Left cardiac atrium (tissue), 4 donors: ENCODE data around the gene ZNF385A. TPM values are rescaled to one million over a fixed set of nuclear protein-coding genes. Genes with fewer than 3 reads are reported as not detected.
"Not testable (repeated sequence)": the region's sequence is repeated elsewhere in the genome, so short reads cannot be mapped to it uniquely, and the experiment has no call there.

Source experiments
- ATAC-seq, 2 donors: fragments of 200-7000 bp; cut with Tn5 transposase; one replicate each; pipeline ENCODE4 v1.9.1; 2020; ENCODE audit warnings: mild to moderate bottlenecking in 2 of 2, moderate library complexity in 2 of 2
- DNase-seq: peaks from one replicate; pipeline ENCODE4 v3.0.0-alpha.2; 2020
- intact Hi-C, 2 donors: fragments of 100-400 bp; cut with DNase I; formaldehyde crosslinking; loops; one replicate each; pipeline versions ENCODE4 v1.14.1 to v1.15.1; 2022 to 2023
- total RNA-seq, 2 donors: library from RNA; stranded (reverse); fragmentation: NEBNext Ultra II Directional; extraction: Animal tissue kit (Norgen Biotek cat#: 25700); gene quantifications; one replicate each; pipeline ENCODE4 v1.2.1, GENCODE V29; 2021
- donor health status: DM: no; HTN: yes; CAD: no.
- donor health status: DM: no; HTN: yes; CAD: no; lungs with severe emphysema.
- donor health status: DM: yes; HTN: yes; CAD: no.
- donor health status: Dilated cardiomyopathy.

ZNF385A gene
- total RNA-seq, 2 donors from 2014 or later: 20.4 to 24.2 TPM

DNA sequence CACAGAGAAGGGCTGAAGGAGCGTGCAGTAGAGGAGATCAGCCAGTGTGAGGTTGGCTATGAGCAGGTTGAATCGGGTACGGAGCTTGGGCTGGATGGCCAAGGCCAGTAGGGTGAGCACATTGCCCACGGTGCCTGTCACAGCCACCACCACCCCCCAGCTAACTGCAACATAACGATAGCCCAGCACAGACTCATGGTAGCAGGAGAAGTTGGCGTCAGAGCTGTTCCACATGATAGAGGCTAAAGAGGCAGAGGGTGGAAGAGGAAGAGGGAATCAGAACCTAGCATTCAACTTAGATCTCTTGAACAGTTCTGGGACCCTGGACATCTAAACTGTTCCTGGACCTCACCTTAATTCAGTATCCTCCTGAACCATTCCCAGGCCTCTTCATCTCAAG is 20.9 kb downstream of the ZNF385A start:
- intact Hi-C loops: loop anchor here (5.0 to 10.0 kb wide), 3 partner anchors 69 to 146 kb away; no protein-coding TSS in a partner anchor
- no peak for DNase-seq
- no peak for ATAC-seq

GRCh38 chr12:54363047-54363446 is 21.5 kb downstream of the ZNF385A start:
- no peak for ATAC-seq
- DNase-seq: no peak
- intact Hi-C loops: loop anchor here (5.0 to 10.0 kb wide), 3 partner anchors 68 to 146 kb away; no protein-coding TSS in a partner anchor

DNA sequence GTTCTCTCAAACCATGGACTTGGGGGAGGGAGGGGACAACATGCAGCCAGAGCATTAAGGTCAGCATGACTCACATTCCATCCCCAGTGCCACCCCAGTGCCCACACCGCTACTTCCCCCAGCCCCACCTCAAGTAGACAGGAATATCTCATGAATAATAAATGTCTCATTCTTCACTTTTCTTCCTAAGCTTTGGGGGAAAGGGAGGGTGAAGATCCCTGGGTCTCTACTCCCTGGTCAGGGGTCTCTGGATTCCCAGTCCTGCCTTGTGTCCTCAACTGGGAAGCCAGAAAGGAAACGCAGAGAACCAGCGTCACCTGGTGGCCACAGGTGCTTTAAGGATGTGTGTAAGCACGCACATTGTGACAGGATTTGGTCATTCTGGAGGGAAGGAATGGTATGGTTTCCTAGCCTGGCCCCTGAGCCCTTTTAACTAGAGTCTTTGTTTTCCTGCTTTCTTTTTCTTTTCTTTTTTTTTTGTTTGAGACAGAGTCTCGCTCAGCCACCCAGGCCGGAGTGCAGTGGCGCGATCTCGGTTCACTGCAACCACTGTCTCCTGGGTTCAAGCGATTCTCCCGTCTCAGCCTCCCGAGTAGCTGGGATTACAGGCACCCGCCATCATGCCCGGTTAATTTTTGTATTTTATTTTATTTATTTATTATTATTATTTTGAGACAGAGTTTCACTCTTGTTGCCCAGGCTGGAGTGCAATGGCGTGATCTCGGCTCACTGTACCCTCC is 23.6 kb downstream of the ZNF385A start:
- peak; percentile 73 for DNase-seq
- ATAC-seq: peak in 1 of 2 donors; percentile 10
- intact Hi-C loops: loop anchor here (2.0 to 10.0 kb wide), 4 partner anchors 66 to 144 kb away; no protein-coding TSS in a partner anchor

DNA sequence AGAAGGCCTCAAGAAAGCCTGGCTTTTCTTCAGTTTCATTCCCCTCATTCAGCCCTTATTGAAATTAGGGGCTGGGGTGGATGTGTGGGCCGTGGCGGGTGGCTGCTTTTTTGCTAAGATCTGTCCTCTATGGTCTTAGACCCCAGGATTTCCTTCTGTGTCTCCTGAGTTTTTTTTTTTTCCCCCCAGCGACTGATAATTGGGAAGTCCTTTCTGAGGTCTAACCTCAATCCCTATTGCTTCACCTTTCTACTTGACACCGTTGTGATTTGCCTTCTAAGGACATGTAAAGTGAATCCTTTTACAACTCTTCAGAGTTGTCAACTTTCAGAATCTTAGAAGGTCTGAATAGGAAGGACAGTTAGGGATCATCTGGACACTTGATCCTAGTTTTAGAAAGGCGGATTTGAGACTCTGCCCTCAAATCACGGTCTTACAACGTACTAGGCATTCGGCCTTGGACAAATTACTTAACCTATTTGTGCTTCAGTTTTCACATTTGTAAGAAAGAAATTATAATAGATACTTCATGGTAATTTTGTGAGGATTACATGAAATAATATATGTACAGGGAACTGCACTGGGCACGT is 24.7 kb downstream of the ZNF385A start:
- ATAC-seq: no peak
- intact Hi-C loops: loop anchor here (2.0 to 10.0 kb wide), 4 partner anchors 65 to 143 kb away; no protein-coding TSS in a partner anchor
- DNase-seq: no peak

DNA sequence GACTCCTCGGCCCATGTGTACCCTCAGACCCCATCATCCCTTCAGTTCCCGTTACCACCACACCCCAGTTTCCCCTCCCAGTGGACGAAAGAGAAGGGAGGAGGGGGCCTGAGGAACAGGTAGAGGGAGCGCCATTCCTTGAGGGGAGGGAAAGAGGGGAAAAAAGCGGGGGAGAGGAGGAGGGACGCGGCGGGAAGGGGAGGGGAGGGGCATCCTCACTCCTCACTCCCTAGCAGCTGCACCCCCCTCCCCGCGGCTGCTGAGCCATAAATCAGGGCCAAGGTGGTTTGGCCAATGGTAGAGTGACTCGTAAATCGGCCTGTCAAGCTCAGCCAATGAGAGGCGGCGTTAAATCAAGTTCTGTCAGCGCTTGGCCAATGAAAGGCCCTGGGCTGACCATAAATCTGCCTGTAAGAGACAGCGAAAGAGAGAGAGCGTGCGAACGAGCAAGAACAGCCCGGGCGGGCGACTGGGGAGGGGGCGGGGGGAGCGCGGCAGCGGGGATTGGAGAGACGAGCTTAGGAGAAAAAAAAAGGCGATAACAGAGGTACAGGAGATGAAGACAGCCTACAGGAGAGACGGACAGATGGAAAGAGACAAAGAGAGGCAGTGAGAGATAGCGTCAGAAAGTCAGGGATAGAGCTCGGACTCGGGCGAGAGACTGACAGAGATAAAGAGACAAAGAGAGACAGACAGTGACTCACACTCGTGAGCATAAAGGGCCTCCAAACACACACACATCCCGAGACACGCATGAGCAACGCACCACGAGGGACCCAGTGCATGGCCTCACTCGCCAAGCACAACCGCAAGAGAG is 25.4 kb downstream of the ZNF385A start:
- intact Hi-C loops: no loop called here
- ATAC-seq (peak; percentile 96 to 97), DNase-seq (peak; percentile 97)

GRCh38 chr12:54358191-54358944 is 26.2 kb downstream of the ZNF385A start:
- intact Hi-C loops: no loop called here
- ATAC-seq (no peak), DNase-seq (no peak)

DNA sequence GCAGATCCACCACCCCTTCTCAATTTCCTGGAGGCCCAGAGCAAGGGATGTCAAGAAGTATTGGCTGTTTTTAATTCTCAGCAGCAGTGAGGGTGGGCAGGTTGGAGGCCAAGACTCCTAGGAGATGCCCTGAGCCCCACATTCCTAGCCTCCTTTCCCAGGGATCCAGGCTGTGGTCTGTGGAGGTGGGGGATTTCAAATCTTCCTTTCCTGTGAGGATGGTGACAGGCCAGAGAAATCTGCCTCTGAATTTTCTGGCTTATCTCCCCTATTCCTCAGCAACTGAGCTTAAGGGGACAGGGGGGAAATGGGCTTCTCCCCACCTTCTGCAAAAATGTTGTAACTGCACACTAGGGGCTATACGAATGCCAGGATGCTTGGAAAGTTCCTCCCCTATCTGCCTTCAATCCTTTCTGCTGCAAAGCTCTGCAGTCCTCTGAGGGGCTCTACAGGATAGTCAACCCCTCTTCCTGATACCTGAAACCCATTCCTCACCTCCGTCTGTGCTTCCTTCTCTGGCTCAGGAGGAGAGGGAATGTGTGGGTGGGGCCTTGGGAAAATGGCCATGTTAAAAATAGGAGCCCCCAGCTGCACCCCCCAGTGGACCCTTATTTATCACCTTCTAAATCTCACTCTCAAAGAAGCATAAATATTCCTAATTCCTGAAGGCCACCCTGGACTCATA is 26.9 kb downstream of the ZNF385A start:
- ATAC-seq (no peak), DNase-seq (no peak)
- intact Hi-C loops: no loop called here

DNA sequence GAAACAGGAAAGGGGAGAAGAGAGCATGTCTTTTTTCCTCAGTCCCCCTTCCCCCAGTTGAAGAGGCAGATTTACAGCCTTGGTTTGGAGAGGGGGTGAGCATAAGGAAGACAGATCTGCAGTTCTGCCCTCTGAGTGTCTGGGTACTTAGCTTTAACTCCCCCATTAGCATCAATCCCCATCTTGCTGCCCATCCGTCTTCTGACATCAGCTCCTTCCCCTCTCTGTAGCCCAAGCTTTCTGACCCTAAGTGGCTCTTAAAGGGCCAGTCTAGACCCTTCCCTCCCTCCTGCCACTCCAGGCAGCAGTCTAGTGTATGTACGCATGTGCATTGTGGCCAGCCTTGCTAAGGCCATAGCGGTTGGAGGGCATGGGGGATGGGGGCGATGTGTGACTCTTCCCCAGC is 27.6 kb downstream of the ZNF385A start:
- intact Hi-C loops: no loop called here

GRCh38 chr12:54356228-54356627 is 28.3 kb downstream of the ZNF385A start:
- no peak for DNase-seq
- intact Hi-C loops: no loop called here
- no peak for ATAC-seq

More for the DNA sequence above, 27.6 kb downstream of the ZNF385A start:
- ATAC-seq (no peak), DNase-seq (no peak)

- DNase-seq: no peak
- no peak for ATAC-seq
- intact Hi-C loops: no loop called here
Observed at GRCh38 chr12:54355104-54355815, 29.3 kb downstream of the ZNF385A start.

DNA sequence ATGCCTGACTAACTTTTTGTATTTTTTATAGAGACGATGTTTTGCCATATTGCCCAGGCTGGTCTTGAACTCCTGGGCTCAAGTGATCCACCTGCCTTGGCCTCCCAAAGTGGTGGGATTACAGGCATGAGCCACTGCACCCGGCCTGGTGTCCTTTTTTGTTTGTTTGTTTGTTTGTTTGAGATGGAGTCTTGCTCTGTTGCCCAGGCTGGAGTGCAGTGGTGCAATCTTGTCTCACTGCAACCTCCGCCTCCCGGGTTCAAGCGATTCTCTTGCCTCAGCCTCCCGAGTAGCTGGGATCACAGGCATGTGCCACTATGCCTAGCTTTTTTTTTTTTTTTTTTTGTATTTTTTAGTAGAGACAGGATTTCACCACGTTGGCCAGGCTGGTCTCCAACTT is 30.3 kb downstream of the ZNF385A start:
- intact Hi-C loops, DNase-seq, ATAC-seq: not testable (repeated sequence)

DNA sequence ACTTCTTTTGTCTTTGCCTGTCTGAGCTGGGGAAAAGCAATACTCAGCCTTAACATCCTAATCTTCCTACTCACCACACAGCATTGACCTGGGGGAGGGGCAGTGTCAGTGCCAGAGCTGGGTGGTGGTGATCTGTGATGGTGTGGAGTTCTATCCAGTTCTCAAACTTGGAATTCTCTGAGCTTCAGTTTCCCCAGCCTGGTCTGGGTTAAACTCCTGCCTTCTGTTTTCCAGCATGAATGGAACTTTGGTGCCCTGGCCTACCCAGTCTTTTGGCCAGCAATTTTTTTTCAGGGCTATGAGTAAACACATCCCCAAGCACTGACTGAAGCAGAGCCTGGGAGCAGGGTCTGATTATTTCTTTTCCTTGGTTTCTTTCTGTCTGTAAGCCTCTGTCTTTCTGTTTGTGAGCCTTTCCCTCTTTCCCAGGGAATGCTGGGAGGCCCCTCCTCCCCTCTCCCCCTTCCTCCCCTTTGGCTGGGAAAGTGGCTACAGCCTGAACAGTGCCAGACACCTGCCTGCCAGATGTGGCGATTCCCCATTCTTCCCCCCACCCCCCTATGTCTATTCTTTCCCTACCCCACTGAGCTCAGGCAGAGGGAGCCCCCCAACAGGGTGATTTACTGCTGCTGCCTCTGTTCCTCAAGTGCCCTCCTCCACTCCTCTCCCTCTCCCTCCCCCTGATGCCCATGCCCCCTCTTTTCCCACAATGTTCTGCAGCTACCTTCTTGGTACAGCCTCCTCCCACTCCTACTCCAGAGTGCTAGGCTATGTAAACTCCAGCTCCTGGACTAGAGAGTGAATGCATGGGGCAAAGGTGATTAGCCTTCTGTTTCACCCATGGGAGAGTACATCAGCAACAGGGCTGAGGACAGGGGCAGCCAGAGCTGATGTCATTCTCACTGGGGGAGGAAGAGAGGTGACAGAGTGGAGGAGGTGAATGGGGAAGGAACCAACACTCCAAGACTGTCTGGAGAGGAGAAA is 31.4 kb downstream of the ZNF385A start:
- intact Hi-C loops: no loop called here
- peak; percentile 36 to 62 for ATAC-seq

DNA sequence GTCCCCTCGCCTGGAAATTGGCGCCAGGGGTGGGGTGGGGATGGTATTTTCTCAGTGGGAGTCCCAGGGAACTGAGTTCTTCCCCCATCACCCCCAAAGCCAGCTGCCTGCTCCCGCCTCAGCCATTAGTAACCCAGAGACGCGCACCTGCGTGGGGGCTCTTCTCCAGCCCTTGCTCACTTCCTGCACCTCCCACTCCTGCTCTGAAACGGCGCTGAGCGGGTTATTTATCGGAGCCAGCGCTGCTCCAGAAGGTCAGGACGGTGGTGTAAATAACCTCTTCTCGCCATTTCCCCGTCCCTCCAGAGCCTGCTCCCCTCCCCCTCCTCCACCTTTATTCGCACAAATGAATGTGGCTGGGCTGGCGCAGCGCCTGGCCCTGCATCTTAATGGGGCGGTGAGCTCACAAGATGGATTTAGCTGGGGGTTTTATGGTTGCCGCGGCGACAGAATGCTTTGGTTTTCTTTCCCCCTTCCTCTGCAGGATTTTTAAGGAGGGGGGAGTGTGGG is 32.5 kb downstream of the ZNF385A start:
- DNase-seq (peak; percentile 43), ATAC-seq (peak; percentile 51 to 67)
- intact Hi-C loops: no loop called here

More for the DNA sequence above, 31.4 kb downstream of the ZNF385A start:
- DNase-seq: no peak

DNA sequence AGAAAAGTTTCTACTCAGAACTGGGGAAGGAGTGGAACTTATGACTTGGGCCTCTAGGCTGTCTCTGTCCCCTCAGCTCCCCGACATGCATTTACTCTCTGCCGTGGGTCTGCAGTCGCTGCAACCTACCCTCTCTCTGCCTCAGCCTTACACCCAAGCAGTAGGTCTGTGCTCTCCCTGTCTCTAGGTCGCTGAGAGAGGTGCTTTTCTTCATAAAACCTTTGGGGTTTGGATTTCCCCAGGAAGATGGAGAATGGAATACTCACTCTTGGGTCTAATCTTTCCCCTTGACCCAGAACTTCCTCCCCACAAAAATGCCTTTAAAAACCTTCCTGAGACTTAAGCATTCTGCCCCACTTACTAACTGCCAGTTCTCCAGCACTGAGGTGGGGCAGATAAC is 33.2 kb downstream of the ZNF385A start:
- ATAC-seq (no peak), DNase-seq (no peak)
- intact Hi-C loops: no loop called here

DNA sequence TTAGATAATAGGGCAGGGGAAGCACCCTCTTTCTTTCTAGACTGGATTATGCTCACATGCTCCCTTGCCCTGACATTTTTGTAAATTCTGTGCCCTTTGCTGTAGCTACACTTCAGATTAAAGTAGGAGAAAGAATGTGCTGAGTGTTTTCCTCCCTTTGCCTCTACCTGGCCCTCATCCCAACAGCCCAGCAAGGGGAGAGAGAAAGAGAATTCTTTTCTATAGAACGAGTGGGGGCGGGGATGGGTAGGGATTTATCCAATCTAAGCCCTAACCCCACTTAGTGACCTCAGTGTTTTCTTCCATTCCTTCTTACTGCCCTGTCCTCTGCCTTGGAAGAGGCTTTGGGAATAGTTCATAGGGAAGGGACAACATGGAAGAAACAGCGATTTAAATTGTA is 33.8 kb downstream of the ZNF385A start:
- no peak for ATAC-seq
- intact Hi-C loops: no loop called here
- DNase-seq: no peak

- ATAC-seq (no peak), DNase-seq (no peak)
- intact Hi-C loops: no loop called here
Observed at GRCh38 chr12:54349679-54350078, 34.9 kb downstream of the ZNF385A start.
